ENCODE data around the gene LRTM2.

DNA sequence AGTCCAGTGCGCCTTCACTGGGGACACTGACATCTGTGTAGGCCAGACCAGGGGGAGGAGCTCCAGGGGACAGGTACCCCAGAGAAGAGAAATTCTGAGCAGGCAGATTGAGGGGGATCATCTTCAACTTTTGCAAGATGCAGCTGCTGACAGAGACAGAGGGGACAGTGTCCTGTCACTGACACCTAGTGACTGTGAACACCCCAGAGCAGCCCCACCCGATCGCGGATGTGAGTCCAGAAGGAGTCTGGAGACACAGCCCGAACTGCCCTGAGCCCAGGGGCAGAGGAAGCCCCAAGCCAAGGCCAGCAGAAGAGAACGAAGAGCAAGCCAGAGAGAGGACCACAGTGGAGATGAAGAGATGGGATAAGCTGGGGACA is 21.7 kb upstream of the LRTM2 start:
- TF ChIP-seq CTCF (conservative IDR thresholded peaks at IDR 0.05; ENCODE audit: low read length) (no peak), EZH2phosphoT487 (IDR thresholded peaks at IDR 0.05; ENCODE audit: borderline replicate concordance, low read depth, low read length) (no peak)
